Caki2 (cell line): ENCODE results near the gene MAST1. TPM values are rescaled to one million over a fixed set of nuclear protein-coding genes. Genes with fewer than 3 reads are reported as not detected.
"Not testable (repeated sequence)": the region's sequence is repeated elsewhere in the genome, so short reads cannot be mapped to it uniquely, and the experiment has no call there.

Experiments
- DNase-seq: peaks from one replicate; pipeline ENCODE4 v3.0.0-alpha.2; 2015; ENCODE audit warnings: low read depth
- in situ Hi-C: cut with HindIII; loops from 2 replicates; pipeline ENCODE4 v1.10.0; 2016; ENCODE audit warnings: low sequenced_read_pairs, low pct_unique_long_range_greater_than_20kb, mixed read lengths
- total RNA-seq: library from RNA; depleted of rRNA; stranded (reverse); fragments of >200 nt; shearing (Covaris generic); gene quantifications from 2 replicates; pipeline ENCODE4 v1.2.3, GENCODE V29; 2014; ENCODE audit warnings: low replicate concordance

The MAST1 gene
- total RNA-seq, 1 experiment from 2014 or later, result 1.8 TPM

GRCh38 chr19:12834976-12835757 lies 3.1 kb upstream of the MAST1 start:
- DNase-seq, result no peak
- in situ Hi-C loops, result no loop called here

- DNase-seq, result no peak
Measured at GRCh38 chr19:12836529-12836863, 1.8 kb upstream of the MAST1 start.

GRCh38 chr19:12837225-12837624 lies 1.1 kb upstream of the MAST1 start:
- in situ Hi-C loops, result no loop called here
- no peak for DNase-seq

More at GRCh38 chr19:12836529-12836863, 1.8 kb upstream of the MAST1 start:
- in situ Hi-C loops, result no loop called here

- in situ Hi-C loops, result no loop called here
- DNase-seq, result no peak
Measured at GRCh38 chr19:12838886-12839756, 806 bp downstream of the MAST1 start.

- in situ Hi-C loops, result no loop called here
- peak; percentile 82 for DNase-seq
Measured at GRCh38 chr19:12840091-12841079, 2.1 kb downstream of the MAST1 start.

GRCh38 chr19:12841094-12841493 lies 2.8 kb downstream of the MAST1 start:
- no peak for DNase-seq
- in situ Hi-C loops, result no loop called here

- in situ Hi-C loops, result no loop called here
Measured at GRCh38 chr19:12842511-12842910, 4.2 kb downstream of the MAST1 start.

GRCh38 chr19:12843328-12843727 lies 5.0 kb downstream of the MAST1 start:
- no peak for DNase-seq

More at GRCh38 chr19:12842511-12842910, 4.2 kb downstream of the MAST1 start:
- no peak for DNase-seq

GRCh38 chr19:12843999-12844732 lies 5.9 kb downstream of the MAST1 start:
- no peak for DNase-seq
- in situ Hi-C loops, result no loop called here

More at GRCh38 chr19:12843328-12843727, 5.0 kb downstream of the MAST1 start:
- in situ Hi-C loops, result no loop called here

GRCh38 chr19:12846613-12847012 lies 8.3 kb downstream of the MAST1 start:
- in situ Hi-C loops, DNase-seq: not testable (repeated sequence)

- in situ Hi-C loops, result no loop called here
- peak; percentile 91 for DNase-seq
Measured at GRCh38 chr19:12847159-12848139, 9.1 kb downstream of the MAST1 start.

- in situ Hi-C loops, result no loop called here
- DNase-seq, result no peak
Measured at GRCh38 chr19:12856653-12857052, 18.3 kb downstream of the MAST1 start.

- in situ Hi-C loops, result no loop called here
- DNase-seq, result no peak
Measured at GRCh38 chr19:12858041-12858928, 20.0 kb downstream of the MAST1 start.

GRCh38 chr19:12859546-12859945 lies 21.2 kb downstream of the MAST1 start:
- DNase-seq, result no peak
- in situ Hi-C loops, result no loop called here

- DNase-seq, result no peak
- in situ Hi-C loops, result no loop called here
Measured at GRCh38 chr19:12864143-12864542, 25.8 kb downstream of the MAST1 start.
